T-helper 2 cell treated with Interferon-gamma antibody and Interleukin-4, amounts not matched to agents 5 μg/mL and 100 μg/mL, for 36 hours (primary cell): Measurements from ENCODE around the gene BSG.

Experiments used
- DNase-seq: peaks from one replicate; pipeline ENCODE4 v3.0.0; 2021; ENCODE audit warnings: low spot score
- H3K27ac Mint-ChIP-seq: one replicate; pipeline ENCODE4 v1.8.0; 2021; ENCODE audit warnings: mild to moderate bottlenecking, mixed read lengths
- H3K27me3 Mint-ChIP-seq: one replicate; pipeline ENCODE4 v1.8.0; 2021; ENCODE audit warnings: low read depth, mixed read lengths
- H3K36me3 Mint-ChIP-seq: one replicate; pipeline ENCODE4 v1.8.0; 2021; ENCODE audit warnings: low read depth, mixed read lengths
- H3K4me1 Mint-ChIP-seq: one replicate; pipeline ENCODE4 v1.8.0; 2021; ENCODE audit warnings: low read depth, mixed read lengths
- H3K4me3 Mint-ChIP-seq: one replicate; pipeline ENCODE4 v1.8.0; 2022; ENCODE audit warnings: mild to moderate bottlenecking, moderate library complexity, mixed read lengths
- H3K9me3 Mint-ChIP-seq: one replicate; pipeline ENCODE4 v1.8.0; 2021; ENCODE audit warnings: mixed read lengths

Gene BSG

DNA sequence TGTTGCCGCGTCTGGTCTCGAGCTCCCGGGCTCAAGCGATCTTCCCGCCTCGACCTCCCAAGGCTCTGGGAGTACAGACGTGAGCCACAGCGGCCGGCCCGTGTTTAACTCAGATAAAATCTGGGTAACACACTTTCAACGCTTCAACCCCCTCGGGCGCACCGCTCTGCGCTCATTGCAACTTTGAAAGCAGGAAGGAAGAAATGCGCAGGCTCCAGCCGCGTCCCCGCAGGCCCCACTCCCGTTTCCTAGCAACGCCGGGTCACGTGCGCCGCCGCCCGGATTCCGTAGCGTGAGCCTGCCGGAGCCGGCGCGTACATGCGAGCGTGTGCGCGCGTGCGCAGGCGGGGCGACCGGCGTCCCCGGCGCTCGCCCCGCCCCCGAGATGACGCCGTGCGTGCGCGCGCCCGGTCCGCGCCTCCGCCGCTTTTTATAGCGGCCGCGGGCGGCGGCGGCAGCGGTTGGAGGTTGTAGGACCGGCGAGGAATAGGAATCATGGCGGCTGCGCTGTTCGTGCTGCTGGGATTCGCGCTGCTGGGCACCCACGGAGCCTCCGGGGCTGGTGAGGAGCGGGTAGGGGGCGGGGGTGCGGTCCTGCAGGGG is at the start of gene BSG:
Gene BSG, plus strand, starts transcription at position 457 of the 603 bp plus-strand sequence. Its CDS starts 39 bp downstream, at position 496.
- peak within 1 kb of the TSS; percentile 93 for H3K4me3 Mint-ChIP-seq
- peak; percentile 99 for DNase-seq
- no peaks in the 10 kb centered on the region for H3K9me3 Mint-ChIP-seq
- H3K27ac Mint-ChIP-seq: peak within 1 kb of the TSS; percentile 99
- H3K36me3 Mint-ChIP-seq: no peaks in the 10 kb centered on the region
- peaks cover 20% of the 10 kb centered on the region for H3K4me1 Mint-ChIP-seq
- H3K27me3 Mint-ChIP-seq: no peaks in the 10 kb centered on the region

DNA sequence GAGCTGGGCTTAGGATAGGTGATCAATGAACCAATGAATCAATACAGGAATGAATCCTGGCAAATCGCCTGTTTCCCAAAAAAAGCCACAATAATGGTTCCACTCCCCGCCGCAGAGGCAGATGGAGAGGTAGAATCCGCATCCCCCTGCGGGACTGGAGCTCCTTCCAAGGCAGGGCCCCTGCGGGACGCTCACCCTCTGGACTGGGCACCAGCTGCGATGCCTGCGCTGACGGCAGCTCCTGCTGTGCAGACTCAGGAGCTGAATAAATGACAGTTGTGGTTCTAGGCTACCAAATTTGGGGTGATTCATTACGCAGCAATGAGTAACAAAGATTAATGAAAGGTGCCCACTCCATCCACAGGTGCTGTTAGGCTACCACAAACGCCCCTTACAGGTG is 49.7 kb upstream of the BSG start:
- Mint-ChIP-seq H3K4me3 (no peak overlapping the region), H3K27ac (no peak overlapping the region), H3K27me3 (peaks cover 6% of the 10 kb centered on the region), H3K4me1 (peaks cover 1% of the 10 kb centered on the region), H3K36me3 (peaks cover 3% of the 10 kb centered on the region), H3K9me3 (no peaks in the 10 kb centered on the region)
- no peak for DNase-seq

DNA sequence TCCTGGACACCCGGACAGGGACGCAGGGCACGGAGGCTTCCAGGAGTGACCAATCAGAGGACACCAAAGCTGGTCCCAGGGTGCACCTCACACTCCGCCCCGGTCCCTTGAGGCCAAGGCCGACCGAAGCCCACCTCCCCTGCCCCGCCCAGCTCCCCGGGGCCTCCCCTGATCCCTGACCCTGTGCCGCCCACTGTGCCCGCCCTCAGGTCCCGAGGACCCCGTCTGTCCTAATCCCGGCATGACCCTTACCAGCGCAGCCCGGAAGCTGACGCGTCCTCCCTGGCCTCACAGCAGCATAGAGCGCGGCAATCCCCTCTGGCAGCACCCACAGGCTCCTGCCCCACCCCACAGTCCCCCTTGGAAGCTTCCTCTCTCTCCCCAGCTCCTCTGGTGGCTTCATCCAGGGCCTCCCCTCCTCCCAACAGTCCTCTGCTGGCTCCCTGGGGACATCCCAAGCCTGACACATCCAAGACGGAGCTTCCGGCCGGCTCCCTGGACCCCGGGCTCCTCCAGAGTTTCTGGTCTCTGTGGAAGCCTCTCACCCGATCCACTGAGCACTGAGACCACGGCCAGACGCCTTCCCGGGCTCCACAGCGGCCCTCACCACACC is 48.2 kb upstream of the BSG start:
- Mint-ChIP-seq H3K27me3 (peaks cover 6% of the 10 kb centered on the region), H3K27ac (no peak overlapping the region), H3K4me3 (no peak overlapping the region), H3K4me1 (peaks cover 1% of the 10 kb centered on the region), H3K9me3 (no peaks in the 10 kb centered on the region), H3K36me3 (peaks cover 3% of the 10 kb centered on the region)
- DNase-seq: no peak

DNA sequence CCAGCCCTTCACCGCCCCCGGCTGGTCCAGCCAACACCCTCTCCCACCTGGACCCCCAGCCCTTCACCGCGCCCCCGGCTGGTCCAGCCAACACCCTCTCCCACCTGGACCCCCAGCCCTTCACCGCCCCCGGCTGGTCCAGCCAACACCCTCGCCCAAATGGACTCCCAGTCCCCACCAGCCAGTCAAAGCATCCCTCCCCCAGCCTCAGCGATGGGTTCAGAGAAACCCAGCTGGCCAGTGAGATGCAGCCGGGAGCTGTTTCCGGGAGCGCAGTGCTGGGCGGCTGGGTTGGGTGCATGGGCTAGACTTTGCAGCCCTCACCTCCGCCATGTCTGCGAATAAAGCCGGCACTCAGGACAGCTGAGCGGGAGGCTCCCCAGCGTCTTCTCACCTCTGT is 47.4 kb upstream of the BSG start:
- no peak for DNase-seq
- H3K9me3 Mint-ChIP-seq: no peaks in the 10 kb centered on the region
- no peak overlapping the region for H3K27ac Mint-ChIP-seq
- no peak overlapping the region for H3K4me3 Mint-ChIP-seq
- peaks cover 6% of the 10 kb centered on the region for H3K27me3 Mint-ChIP-seq
- peaks cover 1% of the 10 kb centered on the region for H3K4me1 Mint-ChIP-seq
- H3K36me3 Mint-ChIP-seq: peaks cover 3% of the 10 kb centered on the region

DNA sequence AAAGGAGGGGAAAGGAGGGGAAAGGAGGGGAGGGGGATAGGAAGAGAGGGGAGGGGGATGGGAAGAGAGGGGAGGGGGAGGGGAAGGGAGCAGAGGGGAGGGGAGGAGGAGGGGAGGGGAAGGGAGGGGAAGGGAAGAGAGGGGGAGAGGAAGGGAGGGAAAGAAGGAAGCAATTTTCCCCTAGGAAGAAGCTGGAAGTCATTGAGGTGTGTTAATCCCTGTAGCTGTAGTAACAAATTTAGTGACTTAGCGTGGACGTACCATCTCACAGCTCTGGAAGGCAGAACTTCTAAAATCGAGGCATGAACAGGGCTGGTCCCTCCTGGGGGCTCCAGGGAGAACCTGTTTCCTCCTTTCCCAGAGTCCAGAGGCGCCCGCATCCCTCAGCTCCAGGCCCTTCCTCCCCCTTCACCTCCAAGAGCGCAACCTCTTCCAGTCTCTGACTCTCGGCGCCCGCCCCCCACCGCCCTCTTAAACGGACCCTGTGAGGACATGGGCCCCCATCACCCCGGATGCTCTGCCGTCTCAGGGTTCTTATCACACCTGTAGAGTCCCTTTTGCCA is 46.5 kb upstream of the BSG start:
- H3K4me3 Mint-ChIP-seq: no peak overlapping the region
- peaks cover under 1% of the 10 kb centered on the region for H3K36me3 Mint-ChIP-seq
- H3K27me3 Mint-ChIP-seq: peaks cover 6% of the 10 kb centered on the region
- no peak overlapping the region for H3K27ac Mint-ChIP-seq
- no peaks in the 10 kb centered on the region for H3K9me3 Mint-ChIP-seq
- peaks cover 3% of the 10 kb centered on the region for H3K4me1 Mint-ChIP-seq
- DNase-seq: no peak

DNA sequence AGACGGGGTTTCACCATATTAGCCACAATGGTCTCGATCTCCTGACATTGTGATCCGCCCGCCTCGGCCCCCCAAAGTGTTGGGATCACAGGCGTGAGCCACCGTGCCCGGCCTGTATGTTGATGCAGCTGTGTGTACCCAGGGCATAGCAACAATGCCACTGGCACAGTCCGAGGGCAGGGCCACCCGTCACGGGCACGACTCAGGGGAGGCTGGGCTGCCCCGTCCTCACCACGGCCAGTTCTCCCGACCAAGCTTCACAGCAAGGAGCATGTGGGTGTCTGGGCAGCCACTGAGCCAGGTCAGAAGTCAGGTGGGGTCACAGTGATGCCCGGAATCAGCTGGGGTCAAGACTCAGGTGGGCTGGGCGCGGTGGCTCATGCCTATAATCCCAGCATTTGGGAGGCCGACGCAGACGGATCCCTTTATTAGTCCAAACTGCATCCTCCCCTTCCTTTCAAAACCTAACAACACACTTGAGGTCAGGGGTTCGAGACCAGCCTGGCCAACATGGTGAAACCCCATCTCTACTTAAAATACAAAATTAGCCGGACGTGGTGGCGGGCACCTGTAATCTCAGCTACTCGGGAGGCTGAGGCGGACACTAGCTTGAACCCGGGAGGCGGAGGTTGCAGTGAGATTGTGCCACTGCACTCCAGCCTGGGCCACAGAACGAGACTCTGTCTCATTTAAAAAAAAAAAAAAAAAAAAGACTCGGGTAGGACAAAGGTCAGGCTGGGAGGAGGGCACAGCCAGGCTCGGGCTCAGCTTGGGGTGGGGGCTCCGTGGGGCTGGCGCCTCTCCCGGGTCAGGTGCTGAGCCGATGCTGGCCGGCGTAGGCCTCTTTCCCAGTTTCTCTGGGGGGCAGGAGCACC is 42.0 kb upstream of the BSG start:
- no peaks in the 10 kb centered on the region for H3K9me3 Mint-ChIP-seq
- peak overlapping the region; percentile 81 for H3K4me3 Mint-ChIP-seq
- no peaks in the 10 kb centered on the region for H3K36me3 Mint-ChIP-seq
- peaks cover 5% of the 10 kb centered on the region for H3K4me1 Mint-ChIP-seq
- peaks cover 5% of the 10 kb centered on the region for H3K27me3 Mint-ChIP-seq
- DNase-seq: no peak
- peak overlapping the region; percentile 84 for H3K27ac Mint-ChIP-seq

DNA sequence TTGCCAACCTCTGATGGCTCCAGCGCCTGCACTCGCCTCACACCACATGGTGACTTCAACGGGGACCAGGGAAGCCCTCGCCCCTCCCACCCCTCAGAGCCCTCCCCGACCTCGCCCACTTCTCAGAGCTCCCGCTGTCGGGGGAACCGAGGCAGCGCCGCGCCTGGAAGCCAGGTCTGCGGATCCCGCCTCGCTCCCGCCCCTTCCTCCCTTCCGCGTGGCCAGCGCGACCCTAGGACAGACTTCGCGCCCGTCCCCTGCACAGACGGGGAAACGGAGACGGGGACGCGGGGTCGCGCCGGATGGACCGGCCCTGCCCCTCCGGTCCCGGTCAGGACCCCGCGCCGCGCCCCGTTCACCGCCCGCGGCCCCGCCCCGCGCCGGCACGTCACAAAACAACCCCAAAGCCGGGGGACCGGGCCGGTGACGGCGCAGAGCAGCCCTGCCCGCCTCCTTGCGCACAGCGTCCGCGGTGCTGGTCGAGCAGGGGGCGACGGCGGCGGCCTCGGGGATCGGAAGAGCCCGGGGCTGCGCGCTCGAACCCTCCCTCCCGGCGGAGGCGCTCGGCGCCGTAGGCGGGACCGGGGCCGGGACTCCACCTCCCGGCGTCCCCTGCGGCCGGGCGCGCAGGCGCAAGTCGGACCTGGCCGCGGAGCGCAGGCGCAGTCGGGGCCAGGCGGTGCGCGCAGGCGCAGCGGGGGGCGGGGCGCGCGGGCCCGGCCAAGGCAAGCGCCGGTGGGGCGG is 41.2 kb upstream of the BSG start:
- H3K27me3 Mint-ChIP-seq: peaks cover 3% of the 10 kb centered on the region
- peak overlapping the region; percentile 81 for H3K4me3 Mint-ChIP-seq
- H3K9me3 Mint-ChIP-seq: no peaks in the 10 kb centered on the region
- no peaks in the 10 kb centered on the region for H3K36me3 Mint-ChIP-seq
- H3K27ac Mint-ChIP-seq: peak overlapping the region; percentile 84
- peak; percentile 93 for DNase-seq
- H3K4me1 Mint-ChIP-seq: peaks cover 5% of the 10 kb centered on the region

DNA sequence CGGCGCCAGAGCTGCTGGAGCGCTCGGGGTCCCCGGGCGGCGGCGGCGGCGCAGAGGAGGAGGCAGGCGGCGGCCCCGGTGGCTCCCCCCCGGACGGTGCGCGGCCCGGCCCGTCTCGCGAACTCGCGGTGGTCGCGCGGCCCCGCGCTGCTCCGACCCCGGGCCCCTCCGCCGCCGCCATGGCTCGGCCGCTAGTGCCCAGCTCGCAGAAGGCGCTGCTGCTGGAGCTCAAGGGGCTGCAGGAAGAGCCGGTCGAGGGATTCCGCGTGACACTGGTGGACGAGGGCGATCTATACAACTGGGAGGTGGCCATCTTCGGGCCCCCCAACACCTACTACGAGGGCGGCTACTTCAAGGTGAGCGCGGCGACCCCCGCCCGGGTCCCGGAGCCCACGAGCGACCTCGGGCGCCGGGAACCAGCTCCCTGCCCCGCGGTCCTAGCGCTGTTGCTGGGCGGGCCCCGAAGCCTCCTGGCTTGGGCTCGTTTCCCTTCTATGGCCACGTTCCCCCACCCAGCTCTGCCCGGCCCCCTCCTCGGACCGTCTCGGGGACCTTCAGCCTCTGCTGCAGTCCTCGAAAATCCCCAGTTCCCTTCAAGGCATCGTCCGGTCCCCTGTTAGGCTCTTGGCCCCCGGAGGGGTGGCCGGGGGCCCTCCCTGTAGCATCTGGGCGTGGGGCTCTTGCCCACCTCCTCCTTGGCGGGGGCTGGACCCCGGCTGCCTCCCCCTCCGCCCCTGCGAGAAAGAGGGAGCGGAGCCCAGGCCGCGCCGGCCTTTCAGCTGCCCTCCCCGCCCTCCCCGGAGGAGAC is 40.4 kb upstream of the BSG start, which contains the start of gene CDC34:
Gene CDC34, plus strand, starts transcription at position 8 of the 808 bp plus-strand sequence. Its CDS starts 172 bp downstream, at position 180.
- Mint-ChIP-seq H3K36me3 (no peaks in the 10 kb centered on the region), H3K4me1 (peaks cover 3% of the 10 kb centered on the region), H3K27ac (peak within 1 kb of the TSS; percentile 84), H3K4me3 (peak within 1 kb of the TSS; percentile 81), H3K9me3 (no peaks in the 10 kb centered on the region), H3K27me3 (no peaks in the 10 kb centered on the region)
- DNase-seq: no peak

DNA sequence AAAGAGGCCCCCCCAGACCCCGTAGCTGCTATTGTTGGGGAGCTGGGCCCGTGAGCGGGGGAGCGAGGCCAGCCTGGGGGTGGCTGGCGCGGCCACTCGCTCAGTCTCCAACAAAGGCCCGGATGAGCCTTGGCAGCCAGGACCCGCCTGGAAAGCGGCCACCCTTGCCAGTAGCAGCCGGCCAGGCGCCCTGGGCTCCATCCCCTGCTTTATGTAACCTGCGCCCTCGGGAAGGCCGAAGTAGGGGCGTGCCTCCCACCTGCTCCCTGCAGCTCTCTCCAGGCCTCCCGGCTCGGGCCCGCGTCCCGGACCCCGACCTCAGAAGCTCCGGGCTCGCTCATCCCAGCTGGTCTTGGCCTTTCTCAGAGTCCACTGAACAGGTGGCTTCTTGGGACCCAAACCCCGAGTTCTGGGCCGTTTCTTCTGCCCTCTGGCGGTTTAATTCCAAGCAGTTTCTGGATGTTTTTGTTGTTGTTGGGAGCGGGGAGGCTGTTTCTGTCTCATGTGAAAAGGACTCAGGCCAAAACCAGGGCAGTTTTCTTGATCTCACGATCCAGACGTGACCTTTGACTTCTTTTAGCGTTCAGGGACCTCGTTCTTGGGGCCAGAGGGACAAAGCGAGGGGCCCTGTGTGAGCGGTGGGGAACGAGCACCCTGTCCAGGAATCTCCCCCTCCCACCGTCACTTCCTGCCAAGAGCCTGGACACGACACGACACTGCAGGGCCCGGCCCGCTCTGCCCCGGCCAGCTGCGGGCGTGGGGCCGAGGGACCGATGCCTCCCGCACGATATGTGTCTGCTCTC is 39.6 kb upstream of the BSG start:
- H3K27ac Mint-ChIP-seq: peak overlapping the region; percentile 79
- peak; percentile 34 for DNase-seq
- peaks cover 3% of the 10 kb centered on the region for H3K4me1 Mint-ChIP-seq
- no peaks in the 10 kb centered on the region for H3K27me3 Mint-ChIP-seq
- H3K36me3 Mint-ChIP-seq: no peaks in the 10 kb centered on the region
- H3K4me3 Mint-ChIP-seq: peak overlapping the region; percentile 79
- H3K9me3 Mint-ChIP-seq: no peaks in the 10 kb centered on the region

DNA sequence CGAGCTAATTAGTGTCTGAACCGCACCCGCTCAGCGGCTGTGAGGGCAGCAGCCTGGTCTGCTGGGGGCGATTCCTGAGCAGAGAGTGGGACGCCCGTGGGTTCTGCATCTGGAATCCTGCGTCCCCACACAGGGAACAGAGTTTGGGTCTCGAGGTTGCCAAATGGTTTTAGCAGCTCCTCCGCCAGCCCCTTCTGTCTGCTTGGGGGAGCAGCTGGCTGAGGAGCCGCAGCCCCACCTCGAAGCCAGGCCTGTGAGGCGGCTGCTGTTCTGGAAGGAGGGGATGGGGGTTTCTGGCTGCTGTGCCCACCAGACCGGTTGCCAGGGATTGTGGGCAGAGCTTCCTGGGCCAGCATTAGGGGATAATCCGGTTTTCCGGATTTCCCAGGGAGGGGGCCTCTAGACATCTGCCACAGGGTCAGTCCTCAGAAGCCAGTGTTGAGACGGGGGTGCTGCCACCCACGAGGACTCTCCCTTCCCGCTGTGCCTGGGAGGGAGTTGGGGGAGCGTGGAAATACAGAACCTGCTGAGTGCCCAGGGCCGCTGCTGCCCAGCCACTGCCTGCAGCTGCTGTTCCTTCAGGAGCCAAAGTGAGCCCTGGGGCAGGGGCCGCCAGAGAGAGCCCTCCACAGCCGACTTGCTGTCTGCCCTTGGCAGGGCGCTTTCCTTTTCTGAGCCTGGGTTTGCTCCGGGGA is 38.9 kb upstream of the BSG start:
- Mint-ChIP-seq H3K27me3 (no peaks in the 10 kb centered on the region), H3K4me3 (peak overlapping the region; percentile 79), H3K9me3 (no peaks in the 10 kb centered on the region), H3K36me3 (peaks cover 6% of the 10 kb centered on the region), H3K4me1 (peaks cover 3% of the 10 kb centered on the region), H3K27ac (no peak overlapping the region)
- DNase-seq: no peak

DNA sequence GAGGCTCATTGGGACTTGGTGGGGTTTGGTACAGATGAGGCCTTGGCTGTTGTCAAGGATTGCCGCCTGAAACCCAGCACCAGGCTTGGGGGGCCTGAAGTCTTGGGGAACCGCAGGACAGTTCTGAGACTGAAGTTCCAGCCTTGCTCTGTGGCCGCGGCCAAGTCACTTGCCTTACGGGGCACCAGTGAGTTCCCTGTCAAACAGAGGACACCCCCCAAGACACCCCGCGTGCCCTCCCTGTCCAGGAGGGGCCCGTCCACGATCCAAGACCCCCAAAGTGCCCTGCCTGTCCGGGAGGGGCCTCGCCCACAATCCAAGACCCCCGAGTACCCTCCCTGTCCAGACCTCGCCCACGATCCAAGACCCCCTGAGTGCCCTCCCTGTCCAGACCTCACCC is 38.3 kb upstream of the BSG start:
- Mint-ChIP-seq H3K27me3 (no peaks in the 10 kb centered on the region), H3K4me1 (peaks cover 3% of the 10 kb centered on the region), H3K36me3 (peaks cover 6% of the 10 kb centered on the region), H3K27ac (no peak overlapping the region), H3K4me3 (peak overlapping the region; percentile 79), H3K9me3 (no peaks in the 10 kb centered on the region)
- no peak for DNase-seq
